Stimulated activated CD8-positive, alpha-beta memory T cell treated with anti-CD3 and anti-CD28 coated beads, Interleukin-12 subunit alpha, Interleukin-12 subunit beta, amount 100 ng/mL, for 4 hours (primary cell): ENCODE results near the gene OSGEP.
"Not testable (repeated sequence)": the region's sequence is repeated elsewhere in the genome, so short reads cannot be mapped to it uniquely, and the experiment has no call there.

Experiments used
- DNase-seq: peaks from one replicate; pipeline ENCODE4 v3.0.0-alpha.2; 2020; ENCODE audit warnings: low read depth

Gene OSGEP

DNA sequence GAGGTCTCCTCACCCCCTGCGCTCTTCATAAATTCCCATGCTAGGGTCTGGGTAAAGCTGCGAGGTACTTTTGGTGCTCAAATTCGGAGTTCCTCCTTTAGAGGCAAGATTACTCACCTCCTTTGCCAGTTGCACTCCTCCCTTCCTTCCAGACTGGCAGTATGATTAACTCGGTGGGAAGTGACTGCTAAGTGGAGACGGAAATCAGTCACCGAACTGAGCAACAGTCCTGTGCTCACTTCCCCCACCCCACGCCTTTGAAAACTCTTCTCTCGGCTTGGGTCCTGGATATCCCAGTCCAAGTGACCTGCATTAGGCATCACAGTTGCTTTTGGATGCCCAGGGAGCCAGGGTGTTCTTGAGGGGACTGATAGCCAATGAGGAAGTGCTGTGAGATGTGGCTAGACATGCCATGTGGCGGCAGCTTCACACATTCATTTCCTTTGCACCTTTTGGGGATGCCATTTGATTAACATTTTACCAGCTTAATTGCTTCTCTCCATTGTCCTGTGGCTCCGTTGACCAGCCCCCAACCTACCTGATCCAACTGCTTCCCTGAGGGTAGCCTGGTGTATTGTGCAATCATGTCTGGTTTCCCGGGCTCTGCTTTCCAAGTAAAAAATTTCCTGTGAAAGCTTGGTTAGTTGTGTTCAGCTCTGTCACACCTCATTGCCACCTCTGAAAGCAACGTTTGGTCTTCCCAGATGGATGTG is 15.4 kb upstream of the OSGEP start:
- no peak for DNase-seq

DNA sequence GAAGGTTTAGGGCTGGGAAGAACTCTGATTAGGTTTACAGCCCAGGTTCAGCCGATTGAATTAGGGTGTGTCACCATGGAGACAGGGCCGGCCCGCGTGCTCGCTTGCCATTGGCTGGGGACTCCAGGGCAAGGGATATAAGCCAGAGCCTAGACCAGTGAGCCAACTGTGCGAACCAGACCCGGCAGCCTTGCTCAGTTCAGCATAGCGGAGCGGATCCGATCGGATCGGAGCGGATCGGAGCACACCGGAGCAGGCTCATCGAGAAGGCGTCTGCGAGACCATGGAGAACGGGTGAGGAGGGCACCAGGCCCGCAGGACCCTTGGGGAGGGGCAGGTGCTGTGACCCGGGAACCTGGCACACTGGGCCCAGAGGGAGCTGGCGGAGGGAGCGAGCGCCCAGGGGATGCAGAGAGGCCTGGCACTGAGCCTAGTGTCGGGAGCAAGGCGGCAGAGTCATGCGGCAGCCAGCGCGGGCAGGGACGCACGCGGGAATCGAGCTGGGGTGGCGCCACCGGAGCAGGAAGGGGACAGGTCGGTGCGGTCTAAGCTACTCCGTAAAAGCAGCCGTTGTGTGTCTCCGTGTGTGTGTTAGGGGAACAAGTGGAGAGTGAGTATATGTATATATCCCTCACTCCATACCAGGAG is 14.8 kb upstream of the OSGEP start, which contains the start of gene PNP:
TSS of gene PNP (plus strand) at position 165 of the 648 bp plus-strand sequence. CDS start at position 284, 119 bp downstream.
- peak; percentile 69 for DNase-seq

DNA sequence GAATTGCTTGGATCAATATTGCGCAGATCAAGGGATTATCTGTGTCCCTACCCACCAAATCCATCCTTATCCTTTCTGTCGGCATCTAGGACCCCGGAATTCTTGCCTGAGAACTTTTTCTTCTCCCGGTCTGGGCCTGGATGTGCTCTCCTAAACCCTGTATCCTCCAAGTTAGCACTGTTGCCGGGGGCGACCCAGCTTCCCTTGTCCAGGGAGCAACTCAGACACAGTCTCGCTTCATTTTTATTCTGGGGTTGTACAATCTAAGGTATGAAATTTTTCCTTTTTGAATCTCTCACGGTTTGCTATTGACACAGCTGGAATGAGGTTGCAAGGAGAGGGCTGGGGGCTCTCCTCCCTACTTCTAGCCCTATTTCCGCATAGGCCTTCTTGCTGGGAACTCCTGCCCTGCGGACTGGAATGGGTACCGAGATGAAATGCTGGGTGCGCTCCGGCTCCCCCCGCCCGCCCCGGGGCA is 14.2 kb upstream of the OSGEP start:
- DNase-seq, result no peak

DNA sequence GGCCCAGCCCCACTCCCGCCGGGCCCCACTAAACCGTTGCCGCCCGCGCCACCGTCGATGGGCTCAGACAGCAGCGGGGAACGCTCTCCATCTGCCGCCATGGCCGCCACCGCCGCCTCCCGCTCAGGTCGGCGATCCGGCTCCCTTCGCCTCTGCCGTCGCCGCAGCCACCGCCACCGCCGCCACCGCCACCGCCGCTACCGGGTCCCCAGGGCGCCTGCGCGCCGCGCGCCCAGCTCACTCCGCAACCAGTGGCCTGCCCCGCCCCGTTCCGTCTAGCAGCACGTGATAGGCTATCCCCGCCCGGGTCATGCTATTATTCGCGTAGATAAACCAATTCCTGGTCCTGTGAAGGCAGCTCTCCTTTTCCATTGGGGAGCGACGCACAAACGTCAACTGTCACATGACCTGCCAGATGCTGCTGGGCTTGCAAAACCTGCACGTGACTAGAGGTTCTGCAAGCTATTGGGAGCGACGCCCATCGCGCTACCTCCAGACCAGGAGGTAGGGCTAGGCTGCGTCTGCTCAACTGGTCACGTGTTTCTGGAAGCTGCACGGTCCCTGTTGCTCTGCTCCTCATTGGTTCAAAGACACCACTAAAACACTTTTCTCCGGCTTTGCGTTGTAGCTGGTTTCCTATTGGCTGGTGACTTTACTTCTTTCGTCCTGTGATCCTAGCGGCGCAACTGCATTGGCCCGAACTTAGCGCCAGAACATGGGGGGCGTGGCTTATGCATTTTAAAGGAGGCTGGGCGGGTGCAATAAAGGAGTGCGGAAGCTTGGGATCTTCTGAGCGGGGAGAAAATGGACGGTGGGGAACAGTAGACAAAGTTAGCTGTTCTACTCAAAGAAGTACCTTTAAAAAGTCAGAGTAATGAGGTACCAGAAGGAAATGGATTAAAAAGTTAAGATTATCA is 6.9 kb upstream of the OSGEP start, which contains the start of gene PIP4P1:
TSS of gene PIP4P1 (minus strand) at position 210 of the 917 bp plus-strand sequence. CDS start at position 101, 109 bp downstream.
- DNase-seq, result peak; percentile 96

DNA sequence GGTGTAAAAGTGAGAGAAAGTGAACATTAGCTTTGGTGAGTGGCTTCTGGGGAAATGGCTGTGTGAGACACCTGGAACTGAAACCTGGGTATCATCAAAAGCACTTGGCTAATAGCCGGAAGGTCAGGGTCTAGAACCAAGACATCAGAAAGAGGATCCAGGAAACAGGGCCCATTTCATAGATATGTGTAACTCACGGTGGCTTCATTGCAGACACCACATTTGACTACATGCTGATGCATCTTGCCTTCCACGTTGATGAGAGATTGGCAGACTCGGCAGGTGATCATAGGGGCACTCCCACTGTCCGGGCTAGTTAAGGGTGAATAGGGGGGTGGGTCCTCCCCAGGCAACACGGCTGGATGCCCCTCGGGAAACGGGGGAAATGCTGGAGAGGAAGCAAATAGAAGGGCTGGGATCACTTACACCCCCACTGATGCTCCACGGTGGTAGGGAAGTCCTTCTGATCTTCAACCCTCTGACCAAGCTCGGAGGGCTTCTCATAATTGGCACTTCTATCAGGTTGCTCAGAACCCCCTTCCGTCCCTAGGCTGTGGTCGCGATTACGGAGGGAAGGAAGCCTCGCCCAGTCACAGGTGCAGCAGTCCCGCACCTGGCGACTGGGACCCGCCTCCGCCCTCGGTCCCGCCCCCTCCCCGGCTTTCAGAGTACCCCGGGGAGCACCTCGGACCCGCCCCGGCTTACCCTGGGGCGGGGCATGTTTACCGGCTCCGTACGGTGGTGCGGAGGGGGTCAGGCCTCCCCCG is 6.0 kb upstream of the OSGEP start:
- no peak for DNase-seq

DNA sequence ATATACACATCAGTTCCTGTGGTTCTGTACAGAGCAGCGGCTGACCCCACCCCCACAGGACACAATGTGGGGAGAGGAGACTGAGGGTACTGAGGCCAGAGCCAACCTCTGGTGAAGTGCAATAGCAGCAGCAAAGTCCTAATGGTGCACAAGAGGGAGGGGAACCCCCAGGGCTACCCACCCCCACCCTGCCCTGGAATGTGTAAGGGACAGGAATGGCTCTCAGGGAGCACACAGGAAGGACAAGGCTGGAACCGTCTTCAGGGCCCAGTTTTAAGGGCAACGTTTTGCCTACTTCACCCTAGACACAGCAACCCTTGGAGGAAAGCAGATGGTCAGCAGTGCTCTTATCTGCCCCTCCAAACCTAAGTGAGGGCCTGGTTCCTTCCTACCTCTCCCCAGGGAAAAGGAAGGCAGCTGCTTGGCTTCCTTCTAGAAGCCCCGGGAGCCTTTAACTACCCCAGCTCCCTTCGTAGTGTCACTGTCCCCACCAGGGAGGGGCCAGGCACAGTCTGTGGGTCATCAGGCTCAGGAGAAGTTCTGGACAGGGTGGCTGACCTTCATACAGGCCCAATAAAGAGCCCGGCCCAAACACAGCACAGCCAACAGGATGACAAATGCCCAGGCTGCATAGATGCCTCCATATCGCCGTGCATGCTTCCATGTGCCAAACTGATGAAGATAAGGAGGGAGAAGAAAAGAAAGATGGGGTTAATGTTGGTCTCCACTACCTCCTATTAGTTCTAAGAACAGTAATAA is 3.6 kb upstream of the OSGEP start:
- no peak for DNase-seq

DNA sequence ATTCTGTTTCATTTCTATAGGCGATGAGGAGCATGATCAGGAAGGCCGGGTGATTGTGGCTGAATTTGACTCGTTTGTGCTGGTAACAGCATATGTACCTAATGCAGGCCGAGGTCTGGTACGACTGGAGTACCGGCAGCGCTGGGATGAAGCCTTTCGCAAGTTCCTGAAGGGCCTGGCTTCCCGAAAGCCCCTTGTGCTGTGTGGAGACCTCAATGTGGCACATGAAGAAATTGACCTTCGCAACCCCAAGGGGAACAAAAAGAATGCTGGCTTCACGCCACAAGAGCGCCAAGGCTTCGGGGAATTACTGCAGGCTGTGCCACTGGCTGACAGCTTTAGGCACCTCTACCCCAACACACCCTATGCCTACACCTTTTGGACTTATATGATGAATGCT is 2.4 kb upstream of the OSGEP start:
- no peak for DNase-seq

DNA sequence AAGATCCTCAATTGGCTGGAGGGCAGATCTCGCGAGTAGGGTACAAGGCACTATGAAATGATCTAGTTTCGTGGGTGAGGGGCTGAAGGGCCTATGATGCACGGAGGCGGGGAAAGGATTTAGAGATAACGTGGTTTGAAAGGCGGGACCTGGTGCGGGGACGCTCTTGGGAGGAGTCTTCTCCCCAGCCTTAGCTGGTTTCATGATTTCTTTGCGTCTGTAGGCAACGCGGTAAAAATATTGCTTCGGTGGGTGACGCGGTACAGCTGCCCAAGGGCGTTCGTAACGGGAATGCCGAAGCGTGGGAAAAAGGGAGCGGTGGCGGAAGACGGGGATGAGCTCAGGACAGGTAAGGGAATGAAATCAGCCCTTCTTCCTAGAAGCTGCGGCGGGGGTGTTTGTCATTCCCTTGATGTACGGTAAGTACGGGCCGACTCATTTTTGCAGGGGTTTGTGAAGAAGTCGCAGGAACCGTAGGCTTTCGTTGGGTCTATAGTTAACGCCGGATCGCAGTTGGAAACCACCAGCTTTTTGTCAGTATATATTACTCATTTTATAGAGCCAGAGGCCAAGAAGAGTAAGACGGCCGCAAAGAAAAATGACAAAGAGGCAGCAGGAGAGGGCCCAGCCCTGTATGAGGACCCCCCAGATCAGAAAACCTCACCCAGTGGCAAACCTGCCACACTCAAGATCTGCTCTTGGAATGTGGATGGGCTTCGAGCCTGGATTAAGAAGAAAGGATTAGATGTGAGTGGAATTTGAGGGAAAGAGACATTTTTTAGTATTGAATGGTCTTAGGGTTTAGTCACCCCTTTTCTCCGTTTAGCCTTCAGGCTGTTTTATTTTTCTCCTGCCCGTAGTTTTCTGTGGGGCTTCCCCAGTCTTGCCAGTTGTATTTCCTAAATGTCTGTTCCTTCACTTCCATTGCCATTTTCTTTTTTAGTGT is 1.0 kb upstream of the OSGEP start:
- DNase-seq, result no peak

DNA sequence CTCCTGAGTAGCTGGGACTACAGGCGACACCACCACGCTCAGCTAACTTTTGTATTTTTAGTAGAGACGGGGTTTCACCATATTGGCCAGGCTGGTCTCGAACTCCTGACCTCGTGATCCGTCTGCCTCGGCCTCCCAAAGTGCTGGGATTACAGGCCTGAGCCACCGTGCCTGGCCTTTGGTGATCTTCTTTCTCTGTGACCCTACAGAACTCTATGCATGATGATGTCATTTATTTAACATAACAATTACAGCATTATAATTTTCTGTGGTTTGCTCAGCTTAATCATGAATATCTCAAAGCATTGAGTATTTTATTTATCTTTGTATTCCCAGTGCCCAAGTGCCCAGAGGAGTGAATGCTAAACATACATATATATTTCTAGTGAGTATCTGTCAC is 1.8 kb downstream of the OSGEP start:
- DNase-seq, result not testable (repeated sequence)

DNA sequence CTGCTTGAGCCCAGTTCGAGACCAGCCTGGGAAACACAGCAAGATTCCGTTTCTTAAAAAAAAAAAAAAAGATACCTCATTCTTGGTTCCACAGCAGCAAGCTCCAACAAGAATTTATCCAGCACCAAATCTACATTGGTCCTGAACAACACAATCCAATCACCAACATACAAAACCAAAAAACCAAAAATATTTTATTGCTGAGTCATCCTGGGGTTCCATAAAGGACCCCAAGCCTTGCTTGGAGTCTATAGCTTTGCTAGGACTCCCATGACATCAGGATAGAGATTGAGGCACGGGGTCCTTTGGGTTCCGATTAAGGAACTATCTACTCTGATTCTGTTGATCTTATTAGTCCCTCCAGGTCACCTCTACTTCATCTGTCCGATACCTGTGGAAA is 7.7 kb downstream of the OSGEP start:
- no peak for DNase-seq

DNA sequence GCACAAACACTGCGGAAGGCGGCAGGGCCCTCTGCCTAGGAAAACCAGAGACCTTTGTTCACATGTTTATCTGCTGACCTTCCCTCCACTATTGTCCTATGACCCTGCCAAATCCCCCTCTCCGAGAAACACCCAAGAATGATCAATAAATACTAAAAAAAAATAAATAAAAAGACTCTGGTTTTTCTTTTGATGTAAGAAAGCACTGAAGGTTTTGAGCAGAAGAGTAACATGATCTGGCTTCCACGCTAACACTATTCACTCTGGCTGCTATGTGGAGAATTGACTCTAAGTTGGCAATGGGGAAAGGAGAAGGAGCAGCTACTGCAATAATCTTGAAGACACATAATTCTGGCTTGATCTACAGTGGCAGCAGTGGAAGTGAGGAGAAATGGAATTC is 11.0 kb downstream of the OSGEP start:
- not testable (repeated sequence) for DNase-seq

DNA sequence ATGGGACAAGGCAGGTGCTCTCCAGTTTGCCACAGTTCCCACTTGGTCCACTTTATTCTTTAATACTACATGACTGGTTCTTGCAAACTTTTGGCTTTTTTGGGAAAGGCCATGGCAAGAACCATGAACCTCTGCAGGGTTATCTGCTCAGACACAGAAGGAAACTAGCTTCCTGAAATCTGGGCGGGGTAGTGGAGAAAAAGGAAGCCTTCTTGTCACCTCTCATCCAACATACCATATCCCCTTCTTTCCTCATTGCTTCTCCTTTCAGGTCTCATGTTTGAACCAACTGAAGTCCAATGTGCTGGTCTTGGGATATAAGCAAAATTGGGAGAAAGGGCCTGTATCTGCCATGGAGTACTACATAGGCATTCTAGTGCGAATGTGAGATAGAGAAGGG is 13.2 kb downstream of the OSGEP start:
- DNase-seq, result no peak

DNA sequence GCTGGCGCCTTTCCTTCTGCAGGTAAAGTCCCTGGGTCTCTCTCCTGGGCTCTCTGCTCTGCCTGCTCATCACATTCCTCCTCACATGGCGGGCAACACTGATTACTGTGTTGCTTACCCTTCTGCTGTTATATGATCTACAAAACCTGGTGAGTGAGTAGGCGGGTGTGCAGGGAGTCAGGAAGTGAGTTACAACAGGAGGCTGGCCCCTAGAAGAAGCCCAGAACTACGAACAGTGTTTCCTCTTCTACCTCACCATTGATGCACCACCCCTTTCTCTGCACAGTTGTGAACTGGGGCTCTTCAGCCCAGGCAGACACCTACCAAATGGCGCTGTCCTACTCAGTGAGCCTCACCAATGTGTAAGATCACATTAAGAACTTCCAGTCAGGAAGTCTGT is 13.7 kb downstream of the OSGEP start:
- DNase-seq, result no peak

DNA sequence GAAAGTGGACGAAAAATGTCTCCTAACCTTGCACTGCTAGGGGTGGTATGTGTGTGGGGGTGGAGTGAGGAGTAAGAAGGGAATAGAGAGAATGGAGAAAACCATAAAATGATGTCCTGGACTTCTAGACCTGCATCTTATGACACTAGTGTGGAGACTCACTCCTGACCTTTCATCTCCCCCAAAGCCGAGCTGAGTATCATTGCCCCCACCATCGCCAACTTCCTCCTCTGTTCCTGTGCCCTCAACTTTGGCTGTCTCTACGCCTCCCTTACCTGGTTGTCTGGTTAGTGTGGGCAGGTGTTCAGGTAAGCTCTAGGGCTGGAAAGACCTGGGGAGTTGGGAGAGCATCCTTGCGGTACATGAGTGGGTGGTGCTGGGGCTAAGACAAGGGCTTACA is 14.1 kb downstream of the OSGEP start:
- no peak for DNase-seq

DNA sequence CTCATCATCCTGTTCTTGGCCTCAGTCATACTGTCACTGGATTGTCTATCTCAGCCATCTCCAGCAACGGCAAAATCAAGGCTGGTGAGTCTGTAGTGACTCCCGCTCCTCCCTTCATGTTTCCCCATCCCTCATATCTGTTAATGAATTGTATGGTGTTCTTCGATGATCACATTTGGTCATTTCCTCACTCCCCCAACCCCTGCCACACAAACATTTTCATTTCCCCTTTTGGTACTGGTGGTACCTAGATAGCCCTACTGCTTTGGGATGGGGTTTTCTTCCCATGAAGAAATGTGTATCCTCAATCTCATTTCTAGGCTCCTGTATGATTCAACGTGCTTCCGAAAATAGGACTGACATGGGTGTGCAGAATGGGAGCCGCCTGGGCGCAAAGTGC is 15.9 kb downstream of the OSGEP start:
- no peak for DNase-seq

DNA sequence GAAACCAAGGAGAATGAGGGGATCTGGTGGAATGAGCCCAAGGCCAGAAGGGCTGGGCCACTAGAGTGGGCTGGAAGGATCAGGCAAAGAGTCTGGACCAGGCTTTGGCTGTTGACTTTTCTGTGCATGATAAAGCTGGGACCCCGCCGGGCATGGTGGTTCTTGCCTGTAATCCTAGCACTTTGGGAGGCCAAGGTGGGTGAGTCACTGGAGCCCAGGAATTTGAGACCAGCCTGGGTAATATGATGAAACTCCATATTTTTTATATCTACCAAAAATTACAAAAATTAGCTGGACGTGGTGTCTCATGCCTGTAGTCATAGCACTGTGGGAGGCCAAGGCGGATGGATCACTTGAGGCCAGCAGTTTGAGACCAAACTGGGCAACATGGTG is 18.3 kb downstream of the OSGEP start:
- DNase-seq, result no peak

DNA sequence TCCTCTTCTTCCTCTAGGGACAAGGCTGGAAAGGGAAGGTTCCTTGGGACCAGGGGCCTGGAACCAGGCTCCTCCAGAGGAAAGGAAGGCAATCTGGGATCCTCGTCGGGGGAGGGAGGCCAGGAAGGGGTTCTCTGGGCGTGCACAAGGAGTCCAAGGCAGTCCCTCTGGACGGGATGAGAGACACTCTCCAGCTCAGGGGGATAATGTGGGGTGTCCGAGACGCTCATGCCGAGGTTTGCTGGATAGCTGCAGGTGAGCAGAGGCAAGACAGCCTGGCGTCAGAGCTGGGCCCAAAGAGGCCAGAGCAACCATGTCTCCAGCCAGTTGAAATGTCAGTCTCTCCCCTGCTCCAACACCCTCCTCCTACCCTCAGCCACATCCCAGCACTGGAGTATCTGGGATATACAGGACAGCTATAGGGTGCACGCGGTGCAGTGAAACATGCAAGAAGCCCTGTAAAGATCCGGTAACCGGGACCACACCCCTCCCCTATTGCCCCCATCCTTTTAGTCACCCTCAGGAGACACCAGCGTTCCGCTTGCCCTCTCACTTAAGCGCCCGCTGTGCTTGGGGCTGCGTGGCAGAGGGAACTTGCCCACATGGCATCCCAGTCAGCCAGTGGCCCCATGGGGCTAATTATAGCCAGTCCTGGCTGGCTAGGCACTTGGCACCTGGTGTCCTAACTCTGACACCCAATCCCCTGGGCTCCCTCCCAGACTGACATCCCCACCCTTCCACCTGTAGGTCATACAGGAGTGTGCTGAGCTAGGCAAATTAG is 18.8 kb downstream of the OSGEP start, which contains the start of gene KLHL33:
TSS of gene KLHL33 (minus strand) at position 585 of the 781 bp plus-strand sequence. CDS start at position 230, 355 bp downstream.
- no peak for DNase-seq

DNA sequence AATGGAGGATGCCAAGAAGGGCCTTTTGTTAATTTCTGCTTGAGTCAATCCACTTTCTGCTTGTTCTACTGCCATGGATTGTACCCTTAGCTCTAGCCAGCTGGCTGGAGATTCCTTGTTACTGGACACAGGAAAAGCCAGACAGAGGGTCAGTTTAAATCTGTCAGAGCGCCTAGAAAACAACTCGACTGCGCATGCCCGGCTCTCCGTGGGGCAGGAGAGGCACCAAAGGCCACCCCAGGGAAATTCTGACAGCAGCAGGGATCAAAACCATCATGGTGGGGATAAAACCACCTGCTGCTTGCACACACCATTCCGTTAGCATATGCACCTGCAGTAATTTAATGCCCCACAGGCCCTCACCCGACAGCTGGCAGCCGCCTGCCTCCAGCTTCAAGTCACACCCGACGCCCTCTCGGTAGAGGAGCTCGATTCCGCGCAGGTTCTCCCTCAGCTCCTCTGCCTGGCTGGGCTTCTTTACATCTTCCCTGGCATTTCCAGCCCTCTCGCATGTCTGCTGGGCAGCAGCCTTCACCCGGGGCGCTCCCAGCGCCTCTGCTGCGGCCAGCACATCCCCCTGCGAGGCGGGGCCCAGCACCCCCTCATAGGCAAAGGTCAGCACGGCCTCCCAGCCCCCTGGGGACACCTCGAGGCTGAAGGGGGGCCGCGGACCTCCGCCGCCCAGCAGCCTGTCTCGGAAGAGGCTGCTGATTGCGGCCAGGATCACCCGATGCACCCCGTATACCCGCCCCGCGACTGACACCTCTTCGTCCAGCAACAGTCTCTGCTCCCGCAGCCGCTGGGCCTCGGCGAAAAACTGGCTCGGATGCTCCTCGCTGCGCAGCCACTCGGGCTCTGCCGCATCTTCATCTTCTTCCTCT is 19.7 kb downstream of the OSGEP start:
- no peak for DNase-seq
